HepG2 (cell line): Measurements from ENCODE around the gene PML. TPM values are rescaled to one million over a fixed set of nuclear protein-coding genes. Genes with fewer than 3 reads are reported as not detected.

Source experiments
- ATAC-seq: fragments of 200-7000 bp; cut with Tn5 transposase; 3 replicates; pipeline ENCODE4 v1.9.1; 2020; ENCODE audit warnings: mild to moderate bottlenecking, moderate library complexity
- BruUV-seq: library from RNA; stranded (reverse); fragments of 400-500 nt; replicated peaks from 2 replicates; lab custom pipeline; 2021; lab: Mats Ljungman, UMichigan
- CTCF ChIA-PET: fragments of 300-600 bp; formaldehyde crosslinking; extraction: SDS; loops from one replicate; lab custom pipeline; 2021; ENCODE audit warnings: low total read pairs, inconsistent platforms, low intra/inter-chr PET ratio; lab: Yijun Ruan, JAX
- POLR2A ChIA-PET: fragments of 350-600 bp; sonication (Branson Sonifier 250); formaldehyde crosslinking; loops from one replicate; lab custom pipeline; 2020; ENCODE audit warnings: antibody characterized with exemption, inconsistent platforms; lab: Yijun Ruan, JAX
- DNase-seq: peaks from one replicate; pipeline ENCODE4 v3.0.0-alpha.2; 2015; ENCODE audit warnings: low spot score
- FAIRE-seq: peaks from 3 replicates; lab custom pipeline; 2011; peaks lifted over from hg19 to GRCh38; lab: Jason Lieb, UNC
- H2AFZ ChIP-seq: one replicate; pipeline ENCODE4 v1.6.1; 2011; ENCODE audit warnings: low read length, inconsistent platforms
- H3K27ac ChIP-seq: fragments of 300-600 bp; 3 replicates; pipeline ENCODE4 v1.8.0; 2011; ENCODE audit warnings: mixed run types, mild to moderate bottlenecking, mixed read lengths, low read length, inconsistent platforms; ENCODE audit not compliant: insufficient read depth; ENCODE audit errors: extremely low read length
- H3K27me3 ChIP-seq, 2 experiments: fragments of 200-600 bp in 1 of 2; 2 replicates in 1 of 2; 3 replicates in 1 of 2; pipeline versions ENCODE4 v1.6.0 to v1.8.0; 2011; ENCODE audit warnings: low read length in 2 of 2, mild to moderate bottlenecking in 2 of 2, moderate library complexity in 2 of 2, inconsistent platforms in 1 of 2; ENCODE audit not compliant: insufficient read depth in 2 of 2, control insufficient read depth in 1 of 2
- H3K36me3 ChIP-seq, 2 experiments: fragments of 200-600 bp in 1 of 2; replicated peaks in 1 of 2; 2 replicates in 1 of 2; 3 replicates in 1 of 2; pipeline versions ENCODE4 v1.5.1 to v1.8.0; 2011; ENCODE audit warnings: low read length in 2 of 2, inconsistent platforms in 1 of 2; ENCODE audit not compliant: insufficient read depth in 2 of 2, control insufficient read depth in 1 of 2
- H3K4me1 ChIP-seq: 2 replicates; pipeline ENCODE4 v1.5.1; 2012; ENCODE audit warnings: low read length, inconsistent platforms; ENCODE audit not compliant: insufficient read depth
- H3K4me2 ChIP-seq: 2 replicates; pipeline ENCODE4 v1.6.0; 2011; ENCODE audit warnings: low read depth, low read length, inconsistent platforms
- H3K4me3 ChIP-seq, 3 experiments: fragments of 200-600 bp in 1 of 3; sonication (generic), shearing (Covaris generic) in 1 of 3; replicated peaks in 1 of 3; 2 replicates each; pipeline ENCODE4 v1.5.1; 2011 to 2016; ENCODE audit warnings: low read length in 3 of 3, inconsistent platforms in 2 of 3, low read depth in 2 of 3, mild to moderate bottlenecking in 2 of 3, control low read depth in 1 of 3, mixed read lengths in 1 of 3; ENCODE audit not compliant: insufficient read depth in 1 of 3
- H3K79me2 ChIP-seq: one replicate; pipeline ENCODE4 v1.6.1; 2011; ENCODE audit warnings: low read length, inconsistent platforms; ENCODE audit not compliant: insufficient read depth
- H3K9ac ChIP-seq: 2 replicates; pipeline ENCODE4 v1.6.0; 2011; ENCODE audit warnings: mild to moderate bottlenecking, low read depth, low read length, inconsistent platforms; ENCODE audit not compliant: insufficient read depth
- H3K9me3 ChIP-seq: 2 replicates; pipeline ENCODE4 v1.5.1; 2012; ENCODE audit warnings: mild to moderate bottlenecking, low read length
- H4K20me1 ChIP-seq: 2 replicates; pipeline ENCODE4 v1.6.0; 2011; ENCODE audit warnings: inconsistent platforms, mild to moderate bottlenecking, low read length, moderate library complexity; ENCODE audit not compliant: insufficient read depth
- MLLT10 ChIP-seq: sonication (generic); formaldehyde crosslinking; IDR thresholded peaks from 2 replicates; pipeline ENCODE4 v1.4.0; 2020; ENCODE audit warnings: missing genetic modification reagents
- ZNF556 ChIP-seq: sonication (generic); formaldehyde crosslinking; IDR thresholded peaks from 2 replicates; pipeline ENCODE4 v1.4.0; 2020; ENCODE audit warnings: mild to moderate bottlenecking, missing genetic modification reagents, borderline replicate concordance
- WGBS: methylation state at CpG from one replicate; pipeline ENCODE4 v1.1.6; 2017; ENCODE audit warnings: low lambda C conversion rate; 5-methylcytosine and 5-hydroxymethylcytosine counted together
- in situ Hi-C: cut with HindIII; loops from 2 replicates; pipeline ENCODE4 v1.10.0; 2017; ENCODE audit warnings: low pct_unique_long_range_greater_than_20kb; ENCODE audit not compliant: extremely low pct_ligation_motif_present
- intact Hi-C: fragments of 100-400 bp; cut with micrococcal nuclease; formaldehyde crosslinking; loops from one replicate; pipeline ENCODE4 v1.10.0; 2022; ENCODE audit not compliant: unreplicated experiment
- polyA plus RNA-seq, 8 experiments: library from polyadenylated mRNA; depleted of rRNA in 3 of 8; stranded (reverse) in 7 of 8; unstranded in 1 of 8; fragments of >200 nt; fragmentation: Illumina TruSeq in 4 of 8; extraction: Trizol in 4 of 8; gene quantifications; 2 replicates each; pipeline versions ENCODE4 v1.2.1 to v1.2.3, GENCODE V29; 2011 to 2016; ENCODE audit warnings: low read depth in 4 of 8, missing spikeins in 1 of 8, mixed read lengths in 1 of 8; ENCODE audit not compliant: insufficient read depth in 1 of 8
- total RNA-seq, 5 experiments: library from RNA; depleted of rRNA; stranded (reverse); fragments of >200 nt; fragmentation: Illumina TruSeq; extraction: Trizol; gene quantifications; 2 replicates each; pipeline ENCODE4 v1.2.3, GENCODE V29; 2016; ENCODE audit warnings: low read depth in 1 of 5
- TF ChIP-seq, protein P1 (sequence below): sonication (generic); formaldehyde crosslinking; IDR thresholded peaks from 2 replicates; pipeline ENCODE4 v1.9.0; 2021; ENCODE audit warnings: mild to moderate bottlenecking, missing genetic modification reagents

Gene PML
- total and polyA plus RNA-seq, 2 of the 13 experiments (the other 11 are each of a cell fraction or from before 2014, with no cell fraction given), result 2.9 to 3.9 TPM

DNA sequence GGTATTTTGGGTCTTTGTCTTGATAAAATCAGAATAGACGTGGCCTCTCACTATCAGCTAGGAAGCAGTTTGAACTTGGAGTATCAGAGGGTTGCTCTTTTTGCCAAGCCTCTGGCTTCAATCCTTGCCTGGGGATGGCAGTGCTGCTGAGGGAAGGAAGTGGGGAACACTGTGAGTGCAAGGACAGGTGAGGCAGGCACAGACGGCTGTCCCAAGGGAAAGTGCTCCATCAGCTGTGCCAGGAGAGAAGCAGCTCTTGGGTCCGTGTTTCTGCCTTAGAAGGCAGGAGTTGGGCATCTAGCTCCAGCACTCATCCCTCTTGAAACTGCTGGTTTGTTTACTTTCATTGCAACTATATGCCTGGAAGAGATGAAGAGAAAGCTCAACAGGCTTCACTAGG is 33.2 kb downstream of the PML start:
- Histone ChIP-seq H3K4me1 (no peaks in the 10 kb centered on the region), H3K27ac (no peak overlapping the region), H4K20me1 (no peaks in the 10 kb centered on the region), H3K4me2 (no peak overlapping the region), H3K27me3 (no peaks in the 10 kb centered on the region), H3K9ac (no peak overlapping the region), H3K4me3 (no peak overlapping the region), H2AFZ (no peak overlapping the region), H3K79me2 (no peaks in the 10 kb centered on the region), H3K36me3 (peaks cover 15 to 40% of the 10 kb centered on the region in 2 experiments; a peak in 4 of 5 replicates), H3K9me3 (no peaks in the 10 kb centered on the region)
- intact Hi-C loops, result no loop called here
- FAIRE-seq (no peak), DNase-seq (no peak), ATAC-seq (no peak)
- in situ Hi-C loops, result no loop called here
- CTCF ChIA-PET, result no interaction called here
- WGBS, result 95% methylated on average over 3 of the region's 3 CpGs
- TF ChIP-seq ZNF556 (CRISPR knock-in tag) (no peak), MLLT10 (CRISPR knock-in tag) (no peak)
- TF ChIP-seq, protein P1, sequence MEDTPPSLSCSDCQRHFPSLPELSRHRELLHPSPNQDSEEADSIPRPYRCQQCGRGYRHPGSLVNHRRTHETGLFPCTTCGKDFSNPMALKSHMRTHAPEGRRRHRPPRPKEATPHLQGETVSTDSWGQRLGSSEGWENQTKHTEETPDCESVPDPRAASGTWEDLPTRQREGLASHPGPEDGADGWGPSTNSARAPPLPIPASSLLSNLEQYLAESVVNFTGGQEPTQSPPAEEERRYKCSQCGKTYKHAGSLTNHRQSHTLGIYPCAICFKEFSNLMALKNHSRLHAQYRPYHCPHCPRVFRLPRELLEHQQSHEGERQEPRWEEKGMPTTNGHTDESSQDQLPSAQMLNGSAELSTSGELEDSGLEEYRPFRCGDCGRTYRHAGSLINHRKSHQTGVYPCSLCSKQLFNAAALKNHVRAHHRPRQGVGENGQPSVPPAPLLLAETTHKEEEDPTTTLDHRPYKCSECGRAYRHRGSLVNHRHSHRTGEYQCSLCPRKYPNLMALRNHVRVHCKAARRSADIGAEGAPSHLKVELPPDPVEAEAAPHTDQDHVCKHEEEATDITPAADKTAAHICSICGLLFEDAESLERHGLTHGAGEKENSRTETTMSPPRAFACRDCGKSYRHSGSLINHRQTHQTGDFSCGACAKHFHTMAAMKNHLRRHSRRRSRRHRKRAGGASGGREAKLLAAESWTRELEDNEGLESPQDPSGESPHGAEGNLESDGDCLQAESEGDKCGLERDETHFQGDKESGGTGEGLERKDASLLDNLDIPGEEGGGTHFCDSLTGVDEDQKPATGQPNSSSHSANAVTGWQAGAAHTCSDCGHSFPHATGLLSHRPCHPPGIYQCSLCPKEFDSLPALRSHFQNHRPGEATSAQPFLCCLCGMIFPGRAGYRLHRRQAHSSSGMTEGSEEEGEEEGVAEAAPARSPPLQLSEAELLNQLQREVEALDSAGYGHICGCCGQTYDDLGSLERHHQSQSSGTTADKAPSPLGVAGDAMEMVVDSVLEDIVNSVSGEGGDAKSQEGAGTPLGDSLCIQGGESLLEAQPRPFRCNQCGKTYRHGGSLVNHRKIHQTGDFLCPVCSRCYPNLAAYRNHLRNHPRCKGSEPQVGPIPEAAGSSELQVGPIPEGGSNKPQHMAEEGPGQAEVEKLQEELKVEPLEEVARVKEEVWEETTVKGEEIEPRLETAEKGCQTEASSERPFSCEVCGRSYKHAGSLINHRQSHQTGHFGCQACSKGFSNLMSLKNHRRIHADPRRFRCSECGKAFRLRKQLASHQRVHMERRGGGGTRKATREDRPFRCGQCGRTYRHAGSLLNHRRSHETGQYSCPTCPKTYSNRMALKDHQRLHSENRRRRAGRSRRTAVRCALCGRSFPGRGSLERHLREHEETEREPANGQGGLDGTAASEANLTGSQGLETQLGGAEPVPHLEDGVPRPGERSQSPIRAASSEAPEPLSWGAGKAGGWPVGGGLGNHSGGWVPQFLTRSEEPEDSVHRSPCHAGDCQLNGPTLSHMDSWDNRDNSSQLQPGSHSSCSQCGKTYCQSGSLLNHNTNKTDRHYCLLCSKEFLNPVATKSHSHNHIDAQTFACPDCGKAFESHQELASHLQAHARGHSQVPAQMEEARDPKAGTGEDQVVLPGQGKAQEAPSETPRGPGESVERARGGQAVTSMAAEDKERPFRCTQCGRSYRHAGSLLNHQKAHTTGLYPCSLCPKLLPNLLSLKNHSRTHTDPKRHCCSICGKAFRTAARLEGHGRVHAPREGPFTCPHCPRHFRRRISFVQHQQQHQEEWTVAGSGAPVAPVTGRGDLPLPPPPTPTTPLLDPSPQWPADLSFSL, result no peak
- BruUV-seq, result no TSS peak
- POLR2A ChIA-PET, result no interaction called here
